MM.1S (cell line): ENCODE results near the gene KIAA0825.
"Not testable (repeated sequence)": the region's sequence is repeated elsewhere in the genome, so short reads cannot be mapped to it uniquely, and the experiment has no call there.

ENCODE experiments used
- DNase-seq: peaks from one replicate; pipeline ENCODE4 v3.0.0-alpha.2; 2015
- H2AFZ ChIP-seq: fragments of 300-600 bp; sonication (generic); 2 replicates; pipeline ENCODE4 v1.6.0; 2016; ENCODE audit warnings: antibody characterized with exemption, low read length
- H3F3A ChIP-seq: fragments of 300-600 bp; sonication (generic); 2 replicates; pipeline ENCODE4 v1.6.1; 2016; ENCODE audit warnings: mild to moderate bottlenecking, antibody characterized with exemption, low read length, moderate library complexity, mixed read lengths; ENCODE audit not compliant: insufficient read depth
- H3K27ac ChIP-seq: fragments of 300-600 bp; sonication (generic); 2 replicates; pipeline ENCODE4 v1.5.1; 2016; ENCODE audit warnings: mild to moderate bottlenecking, low read length
- H3K27me3 ChIP-seq: fragments of 300-600 bp; sonication (generic); replicated peaks from 2 replicates; pipeline ENCODE4 v1.6.0; 2016; ENCODE audit warnings: low read length; ENCODE audit not compliant: insufficient read depth
- H3K36me3 ChIP-seq: fragments of 300-600 bp; sonication (generic); replicated peaks from 2 replicates; pipeline ENCODE4 v1.6.1; 2016; ENCODE audit warnings: mild to moderate bottlenecking, low read length, mixed read lengths; ENCODE audit not compliant: insufficient read depth
- H3K4me1 ChIP-seq: fragments of 300-600 bp; sonication (generic); 2 replicates; pipeline ENCODE4 v1.6.1; 2016; ENCODE audit warnings: low read length, mixed read lengths
- H3K4me2 ChIP-seq: fragments of 300-600 bp; sonication (generic); 2 replicates; pipeline ENCODE4 v1.6.0; 2016; ENCODE audit warnings: low read depth, low read length
- H3K4me3 ChIP-seq: fragments of 300-600 bp; sonication (generic); 2 replicates; pipeline ENCODE4 v1.5.1; 2016; ENCODE audit warnings: low read length, mixed read lengths
- H3K79me2 ChIP-seq: fragments of 300-600 bp; sonication (generic); 2 replicates; pipeline ENCODE4 v1.6.1; 2016; ENCODE audit warnings: mixed run types, low read length, mixed read lengths
- H3K9ac ChIP-seq: fragments of 300-600 bp; sonication (generic); 2 replicates; pipeline ENCODE4 v1.6.1; 2016; ENCODE audit warnings: low read length, mixed read lengths
- H3K9me2 ChIP-seq: fragments of 300-600 bp; sonication (generic); replicated peaks from 2 replicates; pipeline ENCODE4 v1.6.1; 2016; ENCODE audit warnings: mild to moderate bottlenecking, low read length, mixed read lengths; ENCODE audit not compliant: insufficient read depth
- H3K9me3 ChIP-seq: fragments of 300-600 bp; sonication (generic); replicated peaks from 2 replicates; pipeline ENCODE4 v1.6.1; 2016; ENCODE audit warnings: mild to moderate bottlenecking, low read length, mixed read lengths; ENCODE audit not compliant: insufficient read depth
- H4K20me1 ChIP-seq: fragments of 300-600 bp; sonication (generic); 2 replicates; pipeline ENCODE4 v1.6.1; 2016; ENCODE audit warnings: mild to moderate bottlenecking, low read length, moderate library complexity, mixed read lengths; ENCODE audit not compliant: insufficient read depth
- CTCF ChIP-seq: fragments of 300-600 bp; sonication (generic); IDR thresholded peaks from 2 replicates; pipeline ENCODE4 v1.5.1; 2016; ENCODE audit warnings: antibody characterized with exemption, low read length, mixed read lengths
- EZH2 ChIP-seq: fragments of 300-600 bp; sonication (generic); optimal IDR thresholded peaks from 2 replicates; pipeline ENCODE3; 2017; ENCODE audit warnings: low read depth, mild to moderate bottlenecking, antibody characterized with exemption, low read length, mixed read lengths
- EZH2phosphoT487 ChIP-seq: fragments of 300-600 bp; sonication (generic); IDR thresholded peaks from 2 replicates; pipeline ENCODE4 v1.6.1; 2018; ENCODE audit warnings: antibody characterized with exemption, low read length

Gene KIAA0825

GRCh38 chr5:94595281-94595840 is 23.0 kb downstream of the KIAA0825 start:
- Histone ChIP-seq H3K36me3 (no peaks in the 10 kb centered on the region), H3K9me2 (no peaks in the 10 kb centered on the region), H3F3A (no peaks in the 10 kb centered on the region), H3K4me1 (no peaks in the 10 kb centered on the region), H2AFZ (no peak overlapping the region), H3K9ac (no peak overlapping the region), H3K4me2 (no peak overlapping the region), H3K9me3 (no peaks in the 10 kb centered on the region), H3K27ac (no peak overlapping the region), H4K20me1 (no peaks in the 10 kb centered on the region), H3K27me3 (no peaks in the 10 kb centered on the region), H3K79me2 (no peaks in the 10 kb centered on the region), H3K4me3 (no peak overlapping the region)
- TF ChIP-seq CTCF (no peak), EZH2phosphoT487 (no peak), EZH2 (no peak)
- DNase-seq = no peak

- TF ChIP-seq EZH2phosphoT487 (no peak), EZH2 (no peak), CTCF (no peak)
- H2AFZ ChIP-seq = no peak overlapping the region
- H3K9ac ChIP-seq = no peak overlapping the region
- DNase-seq = peak; percentile 80
- no peaks in the 10 kb centered on the region for H3K27me3 ChIP-seq
- no peak overlapping the region for H3K27ac ChIP-seq
- peak overlapping the region; percentile 39 for H3K4me2 ChIP-seq
- H3K4me1 ChIP-seq = peaks cover 24% of the 10 kb centered on the region
- H3K4me3 ChIP-seq = peak overlapping the region; percentile 4; the same call in 1 of the 2 replicates
- H3K9me3 ChIP-seq = no peaks in the 10 kb centered on the region
- H4K20me1 ChIP-seq = no peaks in the 10 kb centered on the region
- no peaks in the 10 kb centered on the region for H3K36me3 ChIP-seq
- no peaks in the 10 kb centered on the region for H3K9me2 ChIP-seq
- H3F3A ChIP-seq = peaks cover 5% of the 10 kb centered on the region; the same call in 1 of the 2 replicates
- H3K79me2 ChIP-seq = no peaks in the 10 kb centered on the region
Observed at GRCh38 chr5:94577466-94578245, 40.7 kb downstream of the KIAA0825 start.

- no peak overlapping the region for H2AFZ ChIP-seq
- H3K27ac ChIP-seq = no peak overlapping the region
- no peak overlapping the region for H3K9ac ChIP-seq
- no peaks in the 10 kb centered on the region for H4K20me1 ChIP-seq
- peaks cover 28% of the 10 kb centered on the region for H3K4me1 ChIP-seq
- no peaks in the 10 kb centered on the region for H3K9me2 ChIP-seq
- DNase-seq = no peak
- TF ChIP-seq EZH2phosphoT487 (no peak), CTCF (no peak)
- no peak overlapping the region for H3K4me3 ChIP-seq
- no peak overlapping the region for H3K4me2 ChIP-seq
- no peaks in the 10 kb centered on the region for H3K36me3 ChIP-seq
- H3K79me2 ChIP-seq = no peaks in the 10 kb centered on the region
- H3K27me3 ChIP-seq = no peaks in the 10 kb centered on the region
- peaks cover 5% of the 10 kb centered on the region; the same call in 1 of the 2 replicates for H3F3A ChIP-seq
- no peaks in the 10 kb centered on the region for H3K9me3 ChIP-seq
Observed at GRCh38 chr5:94575196-94575595, 43.2 kb downstream of the KIAA0825 start.

- H3K9me3 ChIP-seq, H4K20me1 ChIP-seq, H3K9ac ChIP-seq, H3F3A ChIP-seq, H3K79me2 ChIP-seq, H3K9me2 ChIP-seq, H2AFZ ChIP-seq, H3K36me3 ChIP-seq, H3K4me3 ChIP-seq, H3K4me2 ChIP-seq, H3K27me3 ChIP-seq: not testable (repeated sequence)
- Histone ChIP-seq H3K27ac (peak overlapping the region; percentile 18; the same call in 1 of the 2 replicates), H3K4me1 (peaks cover 24% of the 10 kb centered on the region)
- peak; percentile 72 for DNase-seq
Observed at GRCh38 chr5:94573349-94573748, 45.1 kb downstream of the KIAA0825 start.
